Measurements from ENCODE around the gene TRIOBP. TPM values are rescaled to one million over a fixed set of nuclear protein-coding genes. Genes with fewer than 3 reads are reported as not detected.
"Not testable (repeated sequence)": the region's sequence is repeated elsewhere in the genome, so short reads cannot be mapped to it uniquely, and the experiment has no call there.

TRIOBP gene, protein sequence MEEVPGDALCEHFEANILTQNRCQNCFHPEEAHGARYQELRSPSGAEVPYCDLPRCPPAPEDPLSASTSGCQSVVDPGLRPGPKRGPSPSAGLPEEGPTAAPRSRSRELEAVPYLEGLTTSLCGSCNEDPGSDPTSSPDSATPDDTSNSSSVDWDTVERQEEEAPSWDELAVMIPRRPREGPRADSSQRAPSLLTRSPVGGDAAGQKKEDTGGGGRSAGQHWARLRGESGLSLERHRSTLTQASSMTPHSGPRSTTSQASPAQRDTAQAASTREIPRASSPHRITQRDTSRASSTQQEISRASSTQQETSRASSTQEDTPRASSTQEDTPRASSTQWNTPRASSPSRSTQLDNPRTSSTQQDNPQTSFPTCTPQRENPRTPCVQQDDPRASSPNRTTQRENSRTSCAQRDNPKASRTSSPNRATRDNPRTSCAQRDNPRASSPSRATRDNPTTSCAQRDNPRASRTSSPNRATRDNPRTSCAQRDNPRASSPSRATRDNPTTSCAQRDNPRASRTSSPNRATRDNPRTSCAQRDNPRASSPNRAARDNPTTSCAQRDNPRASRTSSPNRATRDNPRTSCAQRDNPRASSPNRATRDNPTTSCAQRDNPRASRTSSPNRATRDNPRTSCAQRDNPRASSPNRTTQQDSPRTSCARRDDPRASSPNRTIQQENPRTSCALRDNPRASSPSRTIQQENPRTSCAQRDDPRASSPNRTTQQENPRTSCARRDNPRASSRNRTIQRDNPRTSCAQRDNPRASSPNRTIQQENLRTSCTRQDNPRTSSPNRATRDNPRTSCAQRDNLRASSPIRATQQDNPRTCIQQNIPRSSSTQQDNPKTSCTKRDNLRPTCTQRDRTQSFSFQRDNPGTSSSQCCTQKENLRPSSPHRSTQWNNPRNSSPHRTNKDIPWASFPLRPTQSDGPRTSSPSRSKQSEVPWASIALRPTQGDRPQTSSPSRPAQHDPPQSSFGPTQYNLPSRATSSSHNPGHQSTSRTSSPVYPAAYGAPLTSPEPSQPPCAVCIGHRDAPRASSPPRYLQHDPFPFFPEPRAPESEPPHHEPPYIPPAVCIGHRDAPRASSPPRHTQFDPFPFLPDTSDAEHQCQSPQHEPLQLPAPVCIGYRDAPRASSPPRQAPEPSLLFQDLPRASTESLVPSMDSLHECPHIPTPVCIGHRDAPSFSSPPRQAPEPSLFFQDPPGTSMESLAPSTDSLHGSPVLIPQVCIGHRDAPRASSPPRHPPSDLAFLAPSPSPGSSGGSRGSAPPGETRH (N-terminal part only)
- 32.7 and 32.9 TPM in 2 replicates for total RNA-seq

DNA sequence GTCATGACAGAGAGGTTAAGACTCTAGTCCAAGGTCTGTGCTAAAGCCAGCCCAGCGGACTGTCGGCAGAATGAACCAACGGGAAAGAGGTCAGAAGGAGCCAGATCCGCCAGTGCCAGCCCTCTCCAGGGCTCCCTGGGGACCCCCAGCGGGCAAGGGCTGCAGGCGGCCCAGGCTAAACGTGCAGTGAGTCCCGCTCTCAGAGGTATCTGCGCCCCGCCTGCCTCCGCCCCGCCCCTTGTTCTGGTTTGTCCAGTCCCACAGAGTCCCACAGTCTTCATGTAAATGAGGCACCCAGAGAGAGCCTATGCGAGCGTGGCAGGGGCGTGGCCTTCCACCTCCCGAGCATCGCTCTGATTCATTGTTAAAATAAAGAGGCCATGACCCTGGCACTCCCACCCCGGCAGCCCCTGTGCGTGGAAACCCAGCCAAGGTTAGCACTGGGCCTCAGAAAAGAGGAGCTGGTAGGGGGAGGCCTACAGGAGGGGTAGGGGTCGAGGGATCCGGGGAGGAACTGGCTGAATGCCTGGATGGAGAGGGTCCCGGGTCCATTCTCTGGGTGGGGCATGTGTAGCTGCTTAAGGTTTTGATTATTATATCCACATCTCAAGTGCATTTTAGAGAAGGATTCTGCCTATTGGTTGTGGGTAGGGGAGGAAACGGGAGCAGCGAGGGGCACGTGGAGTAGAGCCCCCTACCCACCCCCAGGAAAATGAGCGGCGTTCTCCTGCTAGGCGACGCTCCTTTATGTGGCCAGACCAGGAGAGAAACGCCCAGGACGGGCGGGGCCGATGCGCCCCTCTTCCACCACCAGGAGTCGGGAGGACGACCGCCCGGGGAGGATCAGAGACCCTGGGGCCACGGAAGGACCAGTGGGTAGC lies at the start of gene TRIOBP:
TRIOBP (plus strand) TSS at position 392 of the 881 bp plus-strand sequence. CDS start 4,318 bp downstream, outside the sequence.
- Mint-ChIP-seq H3K4me1 (ENCODE audit: low read depth) (peaks cover 16% of the 10 kb centered on the region), H3K36me3 (ENCODE audit: low read depth) (peaks cover 20% of the 10 kb centered on the region), H3K27me3 (ENCODE audit: insufficient read depth) (no peaks in the 10 kb centered on the region), H3K9me3 (no peaks in the 10 kb centered on the region), H3K27ac (peak within 1 kb of the TSS; percentile 58), H3K4me3 (peak within 1 kb of the TSS; percentile 65)
- intact Hi-C loops (cut with micrococcal nuclease): loop anchor here (1.0 to 5.0 kb wide), 2 partner anchors 11 to 110 kb away; partner anchors contain the start of genes GCAT and NOL12
- DNase-seq (ENCODE audit: low spot score): peak; percentile 85

DNA sequence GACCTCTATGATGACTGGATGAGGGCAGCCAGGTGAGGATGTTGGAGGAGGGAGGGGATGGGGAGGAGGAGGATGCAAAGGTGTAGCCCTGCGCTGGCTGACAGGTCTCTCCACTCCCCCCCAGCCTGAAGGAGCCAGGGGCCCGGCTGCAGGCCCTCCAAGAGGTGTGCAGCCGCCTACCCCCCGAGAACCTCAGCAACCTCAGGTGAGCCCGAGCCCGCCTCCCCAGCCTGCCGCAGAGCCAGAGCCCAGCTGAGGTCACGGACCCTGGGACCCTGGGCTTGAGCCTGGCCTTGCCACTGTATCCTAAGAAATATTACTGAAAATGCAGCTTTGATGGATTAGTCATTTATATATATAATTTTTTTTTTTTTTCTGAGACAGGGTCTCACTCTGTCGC lies 49.5 kb upstream of the TRIOBP start:
- Mint-ChIP-seq H3K27me3 (ENCODE audit: insufficient read depth) (no peaks in the 10 kb centered on the region), H3K36me3 (ENCODE audit: low read depth) (peaks cover 54% of the 10 kb centered on the region), H3K27ac (no peak overlapping the region), H3K9me3 (no peaks in the 10 kb centered on the region), H3K4me3 (no peak overlapping the region), H3K4me1 (ENCODE audit: low read depth) (peaks cover 14% of the 10 kb centered on the region)
- no peak for DNase-seq (ENCODE audit: low spot score)
- intact Hi-C loops (cut with micrococcal nuclease): no loop called here

DNA sequence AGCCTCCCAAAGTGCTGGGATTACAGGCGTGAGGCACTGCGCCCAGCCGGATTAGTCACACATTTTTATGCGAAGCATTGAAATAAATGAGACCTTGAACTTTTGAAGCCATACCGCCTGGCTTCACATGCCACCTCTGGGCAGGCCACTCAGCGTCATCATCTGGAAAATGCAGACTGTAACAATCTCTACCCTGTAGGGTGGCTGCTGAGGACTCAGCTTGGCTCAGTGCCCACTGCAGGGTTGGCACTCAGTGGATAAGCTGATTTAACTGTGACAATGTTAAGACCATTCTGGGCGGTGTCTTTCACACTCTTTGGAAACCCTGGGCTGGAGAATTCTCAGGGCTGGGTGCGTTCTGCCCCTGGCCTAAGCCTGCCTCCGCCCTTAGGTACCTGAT lies 48.9 kb upstream of the TRIOBP start:
- no peak overlapping the region for H3K4me3 Mint-ChIP-seq
- no peak for DNase-seq (ENCODE audit: low spot score)
- peaks cover 9% of the 10 kb centered on the region for H3K4me1 Mint-ChIP-seq (ENCODE audit: low read depth)
- no peaks in the 10 kb centered on the region for H3K27me3 Mint-ChIP-seq (ENCODE audit: insufficient read depth)
- no peak overlapping the region for H3K27ac Mint-ChIP-seq
- peaks cover 53% of the 10 kb centered on the region for H3K36me3 Mint-ChIP-seq (ENCODE audit: low read depth)
- intact Hi-C loops (cut with micrococcal nuclease): no loop called here
- no peaks in the 10 kb centered on the region for H3K9me3 Mint-ChIP-seq

DNA sequence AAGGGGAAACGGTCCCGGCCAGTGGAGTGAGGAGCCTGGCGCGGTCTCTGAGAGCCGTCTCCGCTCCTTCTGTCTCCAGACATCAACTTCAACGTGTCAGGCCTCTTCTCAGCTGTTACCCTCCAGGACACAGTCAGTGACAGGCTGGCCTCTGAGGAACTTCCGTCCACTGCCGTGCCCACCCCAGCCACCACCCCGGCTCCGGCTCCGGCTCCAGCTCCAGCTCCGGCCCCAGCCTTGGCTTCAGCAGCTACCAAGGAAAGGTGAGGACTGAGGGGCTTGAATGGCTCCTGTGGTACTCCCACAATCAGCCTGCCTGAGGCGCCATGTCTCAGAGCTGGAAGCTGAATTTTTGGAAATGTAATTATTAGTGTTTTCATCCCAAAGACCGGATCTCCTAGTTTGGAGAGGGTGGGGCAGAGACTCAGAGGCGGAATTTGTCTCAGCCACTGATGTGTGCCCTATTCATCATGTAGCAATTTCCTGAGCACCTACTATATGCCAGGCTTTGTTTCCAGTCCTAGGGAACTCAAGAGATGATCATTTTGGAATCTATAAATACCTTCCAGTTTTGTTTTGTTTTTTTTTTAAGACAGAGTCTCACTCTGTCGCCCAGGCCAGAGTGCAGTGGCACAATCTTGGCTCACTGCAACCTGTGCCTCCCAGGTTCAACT lies 46.2 kb upstream of the TRIOBP start:
- no peak overlapping the region for H3K27ac Mint-ChIP-seq
- intact Hi-C loops (cut with micrococcal nuclease): no loop called here

DNA sequence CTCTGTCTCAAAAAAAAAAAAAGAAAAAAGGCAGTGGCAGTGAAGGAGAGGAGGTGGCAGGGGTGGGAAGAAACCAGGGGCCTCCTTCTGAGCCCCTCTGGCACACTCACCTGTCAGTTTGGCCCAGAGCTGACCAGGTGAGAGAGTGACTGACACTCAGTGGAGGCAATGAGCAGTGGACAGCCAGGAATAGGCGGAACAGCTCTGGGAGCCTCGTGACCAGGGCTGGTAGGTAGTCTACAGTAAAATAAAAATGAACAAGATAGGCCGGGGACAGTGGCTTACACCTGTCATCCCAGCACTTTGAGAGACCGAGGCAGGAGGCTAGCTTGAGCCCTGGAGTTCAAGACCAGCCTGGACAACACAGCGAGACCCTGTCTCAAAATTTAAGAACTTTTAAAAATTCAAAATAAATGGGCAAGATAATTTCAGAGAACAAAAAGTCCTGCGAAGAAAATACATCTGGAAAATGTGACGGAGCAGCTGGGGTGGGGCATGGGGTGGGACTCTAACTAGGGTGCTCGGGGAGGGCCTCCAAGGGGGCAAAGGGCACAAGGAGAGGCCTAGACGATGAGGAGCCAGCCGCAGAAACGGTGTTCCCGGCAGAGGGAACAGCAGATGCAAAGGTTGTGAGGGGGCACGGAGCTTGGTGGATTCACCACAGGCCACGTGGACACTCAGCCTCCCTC lies 42.1 kb upstream of the TRIOBP start:
- peaks cover 35% of the 10 kb centered on the region for H3K36me3 Mint-ChIP-seq (ENCODE audit: low read depth)
- H3K4me3 Mint-ChIP-seq: no peak overlapping the region
- intact Hi-C loops (cut with micrococcal nuclease): no loop called here
- H3K27me3 Mint-ChIP-seq (ENCODE audit: insufficient read depth): no peaks in the 10 kb centered on the region
- no peaks in the 10 kb centered on the region for H3K9me3 Mint-ChIP-seq
- H3K27ac Mint-ChIP-seq: peak overlapping the region; percentile 18
- H3K4me1 Mint-ChIP-seq (ENCODE audit: low read depth): peaks cover 17% of the 10 kb centered on the region
- DNase-seq (ENCODE audit: low spot score): no peak

More for the DNA sequence above, 46.2 kb upstream of the TRIOBP start:
- DNase-seq (ENCODE audit: low spot score): no peak
- peaks cover 47% of the 10 kb centered on the region for H3K36me3 Mint-ChIP-seq (ENCODE audit: low read depth)
- no peaks in the 10 kb centered on the region for H3K9me3 Mint-ChIP-seq
- no peaks in the 10 kb centered on the region for H3K27me3 Mint-ChIP-seq (ENCODE audit: insufficient read depth)
- H3K4me1 Mint-ChIP-seq (ENCODE audit: low read depth): no peaks in the 10 kb centered on the region
- no peak overlapping the region for H3K4me3 Mint-ChIP-seq

DNA sequence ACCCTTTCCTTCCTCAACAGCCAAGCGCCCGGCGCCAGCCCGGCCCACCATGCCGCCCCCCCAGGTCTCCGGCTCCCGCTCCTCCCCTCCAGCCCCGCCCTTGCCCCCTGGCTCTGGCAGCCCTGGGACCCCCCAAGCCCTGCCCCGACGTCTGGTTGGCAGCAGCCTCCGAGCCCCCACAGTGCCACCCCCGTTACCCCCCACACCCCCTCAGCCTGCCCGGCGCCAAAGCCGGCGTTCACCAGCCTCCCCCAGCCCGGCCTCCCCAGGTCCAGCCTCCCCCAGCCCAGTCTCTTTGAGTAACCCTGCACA lies 41.6 kb upstream of the TRIOBP start:
- Mint-ChIP-seq H3K4me1 (ENCODE audit: low read depth) (peaks cover 22% of the 10 kb centered on the region), H3K27me3 (ENCODE audit: insufficient read depth) (no peaks in the 10 kb centered on the region), H3K4me3 (no peak overlapping the region), H3K9me3 (no peaks in the 10 kb centered on the region), H3K36me3 (ENCODE audit: low read depth) (peaks cover 30% of the 10 kb centered on the region), H3K27ac (no peak overlapping the region)
- no peak for DNase-seq (ENCODE audit: low spot score)
- intact Hi-C loops (cut with micrococcal nuclease): no loop called here

DNA sequence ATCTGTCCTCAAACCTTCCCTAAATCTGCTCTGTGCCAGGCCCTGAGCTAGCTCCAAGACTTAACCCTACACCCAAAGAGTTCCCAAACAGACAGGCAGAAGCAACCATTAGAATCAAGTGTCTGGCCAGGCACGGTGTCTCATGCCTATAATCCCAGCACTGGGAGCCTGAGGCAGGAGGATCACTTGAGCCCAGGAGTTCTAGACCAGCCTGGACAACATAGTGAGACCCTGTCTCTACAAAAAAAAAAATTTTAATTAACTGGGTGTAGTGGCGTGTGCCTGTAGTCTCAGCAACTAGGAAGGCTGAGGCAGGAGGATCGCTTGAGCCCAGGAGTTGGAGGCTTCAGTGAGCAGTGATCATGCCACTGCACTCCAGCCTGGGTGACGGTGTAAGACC lies 40.3 kb upstream of the TRIOBP start:
- peaks cover 24% of the 10 kb centered on the region for H3K36me3 Mint-ChIP-seq (ENCODE audit: low read depth)
- not testable (repeated sequence) for H3K9me3 Mint-ChIP-seq

DNA sequence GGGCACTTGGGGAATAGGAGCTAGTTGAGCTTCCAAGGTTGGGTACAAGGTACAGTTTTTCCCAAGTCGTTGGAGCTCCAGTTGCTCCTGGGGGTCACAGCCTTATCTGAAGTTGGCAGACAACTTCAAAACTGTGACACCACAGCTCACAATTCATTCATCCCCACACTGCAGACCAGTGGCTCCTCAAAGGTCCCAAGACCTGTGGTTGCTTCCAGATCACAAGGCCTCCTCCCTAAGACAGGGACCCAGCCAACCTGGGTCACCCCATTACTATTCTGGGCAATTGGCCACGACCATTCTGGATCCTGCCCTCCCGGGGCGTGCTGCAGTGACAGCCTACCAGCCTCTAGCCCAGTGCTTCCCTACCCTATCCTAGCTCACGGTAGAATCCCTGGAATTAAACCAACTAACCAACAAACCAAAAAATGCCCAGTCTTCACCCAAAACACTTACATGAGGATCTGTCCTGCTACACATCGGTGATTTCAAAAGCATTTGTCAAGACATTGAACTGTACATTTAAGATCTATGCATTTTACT lies 39.2 kb upstream of the TRIOBP start:
- DNase-seq (ENCODE audit: low spot score): no peak
- intact Hi-C loops (cut with micrococcal nuclease): loop anchor here (1.0 to 2.0 kb wide), 6 partner anchors 14 to 1129 kb away; partner anchors contain the start of genes EIF3D, GGA1 and SH3BP1
- Mint-ChIP-seq H3K27me3 (ENCODE audit: insufficient read depth) (no peaks in the 10 kb centered on the region), H3K4me3 (peak overlapping the region; percentile 86), H3K9me3 (no peaks in the 10 kb centered on the region), H3K4me1 (ENCODE audit: low read depth) (peaks cover 43% of the 10 kb centered on the region), H3K36me3 (ENCODE audit: low read depth) (peaks cover 22% of the 10 kb centered on the region), H3K27ac (peak overlapping the region; percentile 91)

More for the DNA sequence above, 40.3 kb upstream of the TRIOBP start:
- intact Hi-C loops (cut with micrococcal nuclease); H3K27me3 Mint-ChIP-seq (ENCODE audit: insufficient read depth); H3K4me3 Mint-ChIP-seq; DNase-seq (ENCODE audit: low spot score): not testable (repeated sequence)
- Mint-ChIP-seq H3K4me1 (ENCODE audit: low read depth) (peaks cover 34% of the 10 kb centered on the region), H3K27ac (peak overlapping the region; percentile 49)

DNA sequence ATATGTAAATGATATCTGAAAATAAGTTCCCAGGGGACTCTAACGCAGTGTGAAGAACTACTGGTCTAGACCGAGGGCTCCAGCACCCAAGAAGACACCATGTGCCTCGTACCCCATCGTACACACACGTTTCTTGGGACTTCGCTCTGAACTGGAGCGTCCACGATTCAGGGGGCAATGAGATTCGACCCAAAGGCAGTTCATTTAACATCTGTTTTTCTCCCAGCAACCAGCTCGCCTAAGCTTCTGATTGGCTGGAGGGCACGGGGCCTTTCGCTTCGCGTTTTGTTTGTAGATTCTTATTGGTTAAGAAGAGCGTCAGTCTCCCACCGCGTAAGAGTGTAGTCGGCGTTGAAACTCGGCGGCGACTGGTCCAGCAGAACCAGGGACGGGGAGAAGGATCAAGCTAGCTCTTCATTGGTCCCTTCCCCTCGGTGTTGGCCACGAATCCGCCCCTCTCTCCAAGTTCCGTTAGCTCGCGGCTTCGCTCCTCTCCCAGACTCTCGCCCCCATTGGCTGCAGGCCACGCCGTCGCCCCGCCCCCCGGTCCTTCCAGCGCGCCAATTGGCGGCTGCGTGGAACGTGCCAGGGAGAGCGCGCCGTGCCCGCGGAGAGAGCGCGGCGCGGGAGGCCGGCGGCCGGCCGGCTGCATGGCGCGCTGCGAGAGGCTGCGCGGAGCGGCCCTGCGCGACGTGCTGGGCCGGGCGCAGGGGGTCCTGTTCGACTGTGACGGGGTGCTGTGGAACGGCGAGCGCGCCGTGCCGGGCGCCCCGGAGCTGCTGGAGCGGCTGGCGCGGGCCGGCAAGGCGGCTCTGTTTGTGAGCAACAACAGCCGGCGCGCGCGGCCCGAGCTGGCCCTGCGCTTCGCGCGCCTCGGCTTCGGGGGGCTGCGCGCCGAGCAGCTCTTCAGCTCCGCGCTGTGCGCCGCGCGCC lies 38.4 kb upstream of the TRIOBP start, which contains the start of gene PDXP:
PDXP (plus strand) TSS at position 591 of the 933 bp plus-strand sequence; CDS start at position 651, 60 bp downstream.
- Mint-ChIP-seq H3K36me3 (ENCODE audit: low read depth) (peaks cover 19% of the 10 kb centered on the region), H3K4me1 (ENCODE audit: low read depth) (peaks cover 43% of the 10 kb centered on the region), H3K27me3 (ENCODE audit: insufficient read depth) (no peaks in the 10 kb centered on the region), H3K4me3 (peak within 1 kb of the TSS; percentile 89), H3K27ac (peak within 1 kb of the TSS; percentile 91), H3K9me3 (no peaks in the 10 kb centered on the region)
- intact Hi-C loops (cut with micrococcal nuclease): loop anchor here (1.0 to 2.0 kb wide), 6 partner anchors 15 to 1130 kb away; partner anchors contain the start of genes EIF3D, GGA1 and SH3BP1
- peak; percentile 99 for DNase-seq (ENCODE audit: low spot score)
